Measurements from ENCODE around the gene EXT2.

Gene EXT2

DNA sequence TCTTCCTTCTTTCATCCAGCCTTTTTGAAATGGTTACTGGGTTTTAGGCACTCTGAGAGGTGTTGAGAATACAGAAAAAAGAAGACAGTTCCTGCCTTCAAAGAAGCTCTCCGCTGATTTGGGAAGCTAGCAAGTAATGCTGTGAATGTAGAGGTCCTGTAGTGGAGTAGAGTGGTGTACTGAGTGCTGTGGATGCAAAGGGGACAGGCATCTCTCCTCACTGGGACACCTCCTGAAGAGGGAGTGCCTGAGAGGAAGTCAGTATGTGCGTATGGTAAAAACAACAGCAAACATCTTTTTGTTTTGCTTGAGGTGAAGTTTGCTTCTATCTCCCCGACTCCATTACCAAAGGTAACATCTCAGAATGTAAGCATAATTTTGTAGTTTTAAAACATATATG lies 77.5 kb downstream of the EXT2 start:
- TF ChIP-seq ISL1 (CRISPR knock-in tag; IDR thresholded peaks at IDR 0.05): no peak
- TF ChIP-seq, protein P1, sequence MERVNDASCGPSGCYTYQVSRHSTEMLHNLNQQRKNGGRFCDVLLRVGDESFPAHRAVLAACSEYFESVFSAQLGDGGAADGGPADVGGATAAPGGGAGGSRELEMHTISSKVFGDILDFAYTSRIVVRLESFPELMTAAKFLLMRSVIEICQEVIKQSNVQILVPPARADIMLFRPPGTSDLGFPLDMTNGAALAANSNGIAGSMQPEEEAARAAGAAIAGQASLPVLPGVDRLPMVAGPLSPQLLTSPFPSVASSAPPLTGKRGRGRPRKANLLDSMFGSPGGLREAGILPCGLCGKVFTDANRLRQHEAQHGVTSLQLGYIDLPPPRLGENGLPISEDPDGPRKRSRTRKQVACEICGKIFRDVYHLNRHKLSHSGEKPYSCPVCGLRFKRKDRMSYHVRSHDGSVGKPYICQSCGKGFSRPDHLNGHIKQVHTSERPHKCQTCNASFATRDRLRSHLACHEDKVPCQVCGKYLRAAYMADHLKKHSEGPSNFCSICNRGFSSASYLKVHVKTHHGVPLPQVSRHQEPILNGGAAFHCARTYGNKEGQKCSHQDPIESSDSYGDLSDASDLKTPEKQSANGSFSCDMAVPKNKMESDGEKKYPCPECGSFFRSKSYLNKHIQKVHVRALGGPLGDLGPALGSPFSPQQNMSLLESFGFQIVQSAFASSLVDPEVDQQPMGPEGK (CRISPR knock-in tag; IDR thresholded peaks at IDR 0.05; ENCODE audit: borderline replicate concordance): no peak
- TF ChIP-seq ZNF8 (CRISPR knock-in tag; IDR thresholded peaks at IDR 0.05): no peak
- TF ChIP-seq ESRRG (CRISPR knock-in tag; IDR thresholded peaks at IDR 0.05): no peak
- TF ChIP-seq RARB (CRISPR knock-in tag; IDR thresholded peaks at IDR 0.05): no peak
- TF ChIP-seq ARNTL (CRISPR knock-in tag; IDR thresholded peaks at IDR 0.05; ENCODE audit: borderline replicate concordance, low read depth): no peak
- TF ChIP-seq, protein P2, sequence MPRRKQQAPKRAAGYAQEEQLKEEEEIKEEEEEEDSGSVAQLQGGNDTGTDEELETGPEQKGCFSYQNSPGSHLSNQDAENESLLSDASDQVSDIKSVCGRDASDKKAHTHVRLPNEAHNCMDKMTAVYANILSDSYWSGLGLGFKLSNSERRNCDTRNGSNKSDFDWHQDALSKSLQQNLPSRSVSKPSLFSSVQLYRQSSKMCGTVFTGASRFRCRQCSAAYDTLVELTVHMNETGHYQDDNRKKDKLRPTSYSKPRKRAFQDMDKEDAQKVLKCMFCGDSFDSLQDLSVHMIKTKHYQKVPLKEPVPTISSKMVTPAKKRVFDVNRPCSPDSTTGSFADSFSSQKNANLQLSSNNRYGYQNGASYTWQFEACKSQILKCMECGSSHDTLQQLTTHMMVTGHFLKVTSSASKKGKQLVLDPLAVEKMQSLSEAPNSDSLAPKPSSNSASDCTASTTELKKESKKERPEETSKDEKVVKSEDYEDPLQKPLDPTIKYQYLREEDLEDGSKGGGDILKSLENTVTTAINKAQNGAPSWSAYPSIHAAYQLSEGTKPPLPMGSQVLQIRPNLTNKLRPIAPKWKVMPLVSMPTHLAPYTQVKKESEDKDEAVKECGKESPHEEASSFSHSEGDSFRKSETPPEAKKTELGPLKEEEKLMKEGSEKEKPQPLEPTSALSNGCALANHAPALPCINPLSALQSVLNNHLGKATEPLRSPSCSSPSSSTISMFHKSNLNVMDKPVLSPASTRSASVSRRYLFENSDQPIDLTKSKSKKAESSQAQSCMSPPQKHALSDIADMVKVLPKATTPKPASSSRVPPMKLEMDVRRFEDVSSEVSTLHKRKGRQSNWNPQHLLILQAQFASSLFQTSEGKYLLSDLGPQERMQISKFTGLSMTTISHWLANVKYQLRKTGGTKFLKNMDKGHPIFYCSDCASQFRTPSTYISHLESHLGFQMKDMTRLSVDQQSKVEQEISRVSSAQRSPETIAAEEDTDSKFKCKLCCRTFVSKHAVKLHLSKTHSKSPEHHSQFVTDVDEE (CRISPR knock-in tag; IDR thresholded peaks at IDR 0.05): no peak
- TF ChIP-seq, protein P3, sequence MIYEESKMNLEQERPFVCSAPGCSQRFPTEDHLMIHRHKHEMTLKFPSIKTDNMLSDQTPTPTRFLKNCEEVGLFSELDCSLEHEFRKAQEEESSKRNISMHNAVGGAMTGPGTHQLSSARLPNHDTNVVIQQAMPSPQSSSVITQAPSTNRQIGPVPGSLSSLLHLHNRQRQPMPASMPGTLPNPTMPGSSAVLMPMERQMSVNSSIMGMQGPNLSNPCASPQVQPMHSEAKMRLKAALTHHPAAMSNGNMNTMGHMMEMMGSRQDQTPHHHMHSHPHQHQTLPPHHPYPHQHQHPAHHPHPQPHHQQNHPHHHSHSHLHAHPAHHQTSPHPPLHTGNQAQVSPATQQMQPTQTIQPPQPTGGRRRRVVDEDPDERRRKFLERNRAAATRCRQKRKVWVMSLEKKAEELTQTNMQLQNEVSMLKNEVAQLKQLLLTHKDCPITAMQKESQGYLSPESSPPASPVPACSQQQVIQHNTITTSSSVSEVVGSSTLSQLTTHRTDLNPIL (CRISPR knock-in tag; IDR thresholded peaks at IDR 0.05; ENCODE audit: low read depth): no peak
- no peak for TF ChIP-seq ZNF565 (CRISPR knock-in tag; conservative IDR thresholded peaks at IDR 0.05; ENCODE audit: low read depth)
- ATAC-seq: no peak

DNA sequence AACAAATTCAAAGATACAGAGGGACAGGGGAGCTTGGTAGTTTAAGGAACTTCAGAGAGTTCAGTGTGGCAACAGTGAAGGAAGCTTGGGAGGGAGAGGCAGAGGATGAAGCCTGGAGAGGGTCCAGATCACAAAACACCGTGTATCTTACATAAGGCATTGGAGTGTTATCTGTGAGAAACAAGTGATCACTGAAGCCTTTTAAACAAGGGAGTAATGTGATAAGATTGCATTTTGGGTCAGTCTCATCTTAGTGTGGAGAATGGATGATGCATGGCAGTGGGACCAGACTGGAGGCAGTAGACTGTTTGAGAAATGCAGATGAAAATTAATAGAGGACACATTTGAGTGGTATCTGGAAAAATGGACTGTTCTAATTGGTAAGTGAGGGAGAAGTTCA lies 79.4 kb downstream of the EXT2 start:
- ATAC-seq: no peak
- TF ChIP-seq BACH2 (CRISPR knock-in tag; IDR thresholded peaks at IDR 0.05; ENCODE audit: borderline replicate concordance): no peak
- TF ChIP-seq, protein P3 (CRISPR knock-in tag; IDR thresholded peaks at IDR 0.05; ENCODE audit: low read depth): no peak
- no peak for TF ChIP-seq ARNTL (CRISPR knock-in tag; IDR thresholded peaks at IDR 0.05; ENCODE audit: borderline replicate concordance, low read depth)
- TF ChIP-seq ESRRG (CRISPR knock-in tag; IDR thresholded peaks at IDR 0.05): no peak
- no peak for TF ChIP-seq ZFP30 (CRISPR knock-in tag; IDR thresholded peaks at IDR 0.05)
- TF ChIP-seq PPARA (CRISPR knock-in tag; IDR thresholded peaks at IDR 0.05; ENCODE audit: borderline replicate concordance): no peak

DNA sequence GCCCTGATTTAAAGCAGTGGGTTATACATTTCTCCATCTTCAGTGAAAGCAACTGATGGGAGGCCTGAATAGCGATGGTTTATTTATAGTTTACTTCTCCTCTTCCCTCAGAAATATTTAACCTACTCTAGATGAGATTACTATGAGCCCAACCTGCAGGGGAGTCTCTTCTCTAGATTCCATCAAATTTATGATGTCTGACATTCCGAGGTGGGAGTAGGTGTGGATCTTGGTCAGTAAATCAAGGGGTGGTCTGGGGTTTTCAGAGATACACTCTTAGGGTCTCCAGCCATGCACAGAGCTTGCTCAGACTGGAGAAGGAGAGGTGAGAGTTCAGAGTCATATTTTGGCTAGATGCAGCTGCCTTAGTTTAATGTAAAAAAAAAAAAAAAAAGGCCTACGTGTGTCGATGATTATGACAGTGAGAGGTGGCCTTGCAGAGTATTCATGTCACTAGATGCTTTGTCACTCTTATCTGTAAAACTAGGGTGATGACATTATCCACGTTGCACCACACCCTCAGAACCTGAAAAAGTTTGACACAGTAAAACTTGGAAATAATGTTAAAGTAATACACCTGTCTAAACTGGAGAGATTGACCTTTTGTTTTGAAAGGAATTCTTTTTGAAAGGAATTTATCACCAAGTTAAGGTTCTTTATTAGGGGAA lies 81.2 kb downstream of the EXT2 start:
- no peak for ATAC-seq
- no peak for TF ChIP-seq ESRRG (CRISPR knock-in tag; IDR thresholded peaks at IDR 0.05)

DNA sequence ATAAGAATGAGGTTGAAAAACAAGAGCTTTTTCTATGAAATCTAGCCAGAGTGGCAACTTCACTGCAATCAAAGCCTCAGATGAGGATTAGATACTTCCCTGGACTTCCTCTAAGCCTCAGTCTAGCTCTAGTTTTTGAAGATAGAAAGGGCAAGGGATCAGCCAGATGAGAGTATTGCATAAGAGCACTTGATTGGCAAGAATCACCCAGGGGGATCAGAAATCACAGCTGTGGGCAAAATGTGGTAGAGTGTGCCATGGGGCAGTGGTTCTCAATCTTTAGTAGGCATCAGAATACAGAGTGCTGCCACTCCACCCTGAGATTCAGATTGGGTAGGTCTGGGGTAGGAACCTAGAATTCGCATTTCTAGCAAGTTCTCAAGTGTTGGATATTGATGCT lies 82.4 kb downstream of the EXT2 start:
- no peak; the same call in 1 of the 3 replicates for ATAC-seq
- no peak for TF ChIP-seq TOX (CRISPR knock-in tag; IDR thresholded peaks at IDR 0.05; ENCODE audit: borderline replicate concordance)
- TF ChIP-seq, protein P3 (CRISPR knock-in tag; IDR thresholded peaks at IDR 0.05; ENCODE audit: low read depth): no peak
- no peak for TF ChIP-seq ZFP3 (CRISPR knock-in tag; IDR thresholded peaks at IDR 0.05)
- TF ChIP-seq ZNF70 (CRISPR knock-in tag; IDR thresholded peaks at IDR 0.05): no peak
- TF ChIP-seq, protein P2 (CRISPR knock-in tag; IDR thresholded peaks at IDR 0.05): no peak
- TF ChIP-seq OSR1 (CRISPR knock-in tag; IDR thresholded peaks at IDR 0.05): no peak
- no peak for TF ChIP-seq BACH2 (CRISPR knock-in tag; IDR thresholded peaks at IDR 0.05; ENCODE audit: borderline replicate concordance)
- TF ChIP-seq, protein P4, sequence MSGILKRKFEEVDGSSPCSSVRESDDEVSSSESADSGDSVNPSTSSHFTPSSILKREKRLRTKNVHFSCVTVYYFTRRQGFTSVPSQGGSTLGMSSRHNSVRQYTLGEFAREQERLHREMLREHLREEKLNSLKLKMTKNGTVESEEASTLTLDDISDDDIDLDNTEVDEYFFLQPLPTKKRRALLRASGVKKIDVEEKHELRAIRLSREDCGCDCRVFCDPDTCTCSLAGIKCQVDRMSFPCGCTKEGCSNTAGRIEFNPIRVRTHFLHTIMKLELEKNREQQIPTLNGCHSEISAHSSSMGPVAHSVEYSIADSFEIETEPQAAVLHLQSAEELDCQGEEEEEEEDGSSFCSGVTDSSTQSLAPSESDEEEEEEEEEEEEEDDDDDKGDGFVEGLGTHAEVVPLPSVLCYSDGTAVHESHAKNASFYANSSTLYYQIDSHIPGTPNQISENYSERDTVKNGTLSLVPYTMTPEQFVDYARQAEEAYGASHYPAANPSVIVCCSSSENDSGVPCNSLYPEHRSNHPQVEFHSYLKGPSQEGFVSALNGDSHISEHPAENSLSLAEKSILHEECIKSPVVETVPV (CRISPR knock-in tag; IDR thresholded peaks at IDR 0.05): no peak
- no peak for TF ChIP-seq ZFP30 (CRISPR knock-in tag; IDR thresholded peaks at IDR 0.05)
- TF ChIP-seq SNAI2 (CRISPR knock-in tag; IDR thresholded peaks at IDR 0.05): no peak
- TF ChIP-seq RARB (CRISPR knock-in tag; IDR thresholded peaks at IDR 0.05): no peak
- TF ChIP-seq ZNF565 (CRISPR knock-in tag; conservative IDR thresholded peaks at IDR 0.05; ENCODE audit: low read depth): no peak
- no peak for TF ChIP-seq ZC3H10 (CRISPR knock-in tag; IDR thresholded peaks at IDR 0.05)
- TF ChIP-seq ESRRG (CRISPR knock-in tag; IDR thresholded peaks at IDR 0.05): no peak
- TF ChIP-seq ARNTL (CRISPR knock-in tag; IDR thresholded peaks at IDR 0.05; ENCODE audit: borderline replicate concordance, low read depth): no peak
- no peak for TF ChIP-seq ISL1 (CRISPR knock-in tag; IDR thresholded peaks at IDR 0.05)
